GM12801 (cell line): ENCODE measurements around the gene GATA3.

Experiments used
- TF ChIP-seq, protein P1 (sequence below): IDR thresholded peaks from one replicate; pipeline ENCODE4 v1.5.1; 2011; ENCODE audit warnings: control low read depth; ENCODE audit not compliant: insufficient read length; ENCODE audit errors: extremely low read depth

GATA3 gene

DNA sequence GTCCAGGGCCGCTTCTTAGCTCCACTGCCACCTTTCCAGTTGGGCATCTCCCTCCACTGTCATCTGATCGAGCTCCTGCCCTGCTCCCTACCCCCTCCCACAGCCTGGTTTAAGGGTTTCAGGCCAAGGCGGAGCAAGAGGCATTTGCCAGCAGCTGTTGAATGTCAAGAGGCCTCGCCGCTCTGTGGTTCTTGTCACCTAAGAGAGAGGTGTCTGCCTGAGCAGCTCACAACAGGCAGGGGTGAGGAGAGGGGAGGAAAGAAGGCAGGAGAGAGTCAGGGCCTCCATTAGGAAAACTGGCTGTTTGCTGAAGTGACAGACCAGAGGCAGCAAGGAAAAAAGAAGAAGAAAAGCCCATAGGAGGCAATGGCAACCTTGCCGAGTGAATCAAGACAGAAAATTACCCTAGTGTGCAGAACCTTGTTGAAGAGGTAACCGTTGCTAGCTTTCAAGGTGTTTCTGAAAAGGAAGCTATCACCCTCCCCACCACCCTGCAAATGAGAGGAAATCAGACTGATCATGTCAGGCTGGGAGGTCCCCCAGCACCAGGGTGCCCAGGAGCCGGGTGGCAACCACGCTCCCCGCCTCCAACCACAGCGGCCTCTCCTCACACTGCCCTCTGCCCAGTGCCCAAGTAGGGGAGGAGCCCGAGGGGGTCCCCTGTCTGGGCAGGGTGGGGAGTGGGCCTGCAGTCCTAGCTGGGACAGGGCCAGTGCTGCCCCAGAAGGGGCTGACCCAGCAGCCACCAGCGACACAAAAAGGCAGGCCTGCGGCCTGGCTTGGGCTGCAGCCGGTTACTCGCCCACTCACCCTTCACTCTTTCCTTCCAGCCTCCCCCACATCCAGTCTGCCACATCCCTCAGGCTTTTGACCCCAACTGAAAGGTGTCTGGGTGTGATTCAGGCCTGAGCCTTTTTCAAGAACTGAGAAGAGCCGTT lies 7.1 kb downstream of the GATA3 start:
- TF ChIP-seq, protein P1, sequence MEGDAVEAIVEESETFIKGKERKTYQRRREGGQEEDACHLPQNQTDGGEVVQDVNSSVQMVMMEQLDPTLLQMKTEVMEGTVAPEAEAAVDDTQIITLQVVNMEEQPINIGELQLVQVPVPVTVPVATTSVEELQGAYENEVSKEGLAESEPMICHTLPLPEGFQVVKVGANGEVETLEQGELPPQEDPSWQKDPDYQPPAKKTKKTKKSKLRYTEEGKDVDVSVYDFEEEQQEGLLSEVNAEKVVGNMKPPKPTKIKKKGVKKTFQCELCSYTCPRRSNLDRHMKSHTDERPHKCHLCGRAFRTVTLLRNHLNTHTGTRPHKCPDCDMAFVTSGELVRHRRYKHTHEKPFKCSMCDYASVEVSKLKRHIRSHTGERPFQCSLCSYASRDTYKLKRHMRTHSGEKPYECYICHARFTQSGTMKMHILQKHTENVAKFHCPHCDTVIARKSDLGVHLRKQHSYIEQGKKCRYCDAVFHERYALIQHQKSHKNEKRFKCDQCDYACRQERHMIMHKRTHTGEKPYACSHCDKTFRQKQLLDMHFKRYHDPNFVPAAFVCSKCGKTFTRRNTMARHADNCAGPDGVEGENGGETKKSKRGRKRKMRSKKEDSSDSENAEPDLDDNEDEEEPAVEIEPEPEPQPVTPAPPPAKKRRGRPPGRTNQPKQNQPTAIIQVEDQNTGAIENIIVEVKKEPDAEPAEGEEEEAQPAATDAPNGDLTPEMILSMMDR: no peak

DNA sequence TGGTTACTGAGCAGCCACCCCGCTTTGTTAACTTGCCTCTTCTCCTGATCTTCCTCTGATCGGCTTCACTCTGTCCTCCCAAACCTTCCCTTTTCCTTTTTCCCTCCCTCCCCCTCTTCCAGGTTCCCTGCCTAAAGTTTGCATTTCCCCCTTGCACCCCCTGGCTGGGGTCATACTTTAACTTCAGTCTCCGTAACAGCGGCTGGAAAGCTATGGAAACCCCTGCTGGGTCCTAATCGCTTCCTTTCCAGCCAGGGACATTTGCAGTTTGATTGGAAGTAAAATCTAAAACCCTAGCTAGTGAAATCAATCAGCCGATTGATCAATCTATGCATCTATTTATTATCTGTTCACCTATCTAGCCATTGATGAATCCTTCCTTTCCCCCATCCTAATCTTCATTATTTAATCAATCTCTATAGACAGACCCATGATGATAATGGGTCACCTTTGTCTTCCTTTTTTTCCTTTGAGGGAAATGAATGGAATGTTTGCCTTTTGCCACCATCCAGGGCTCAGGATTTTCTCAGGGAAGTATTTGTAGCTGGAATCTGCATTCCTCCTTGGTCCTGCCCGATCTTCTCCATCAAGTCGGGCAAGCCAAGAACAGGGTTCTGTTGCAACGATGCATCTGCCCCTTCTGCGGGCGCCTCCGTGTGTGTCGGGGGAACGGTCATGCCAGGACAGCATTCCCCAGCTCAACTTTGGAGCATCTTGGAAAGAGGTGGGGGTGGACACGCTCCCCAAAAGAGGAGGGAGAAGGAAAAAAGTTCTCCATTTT lies 8.8 kb downstream of the GATA3 start:
- TF ChIP-seq, protein P1: no peak

DNA sequence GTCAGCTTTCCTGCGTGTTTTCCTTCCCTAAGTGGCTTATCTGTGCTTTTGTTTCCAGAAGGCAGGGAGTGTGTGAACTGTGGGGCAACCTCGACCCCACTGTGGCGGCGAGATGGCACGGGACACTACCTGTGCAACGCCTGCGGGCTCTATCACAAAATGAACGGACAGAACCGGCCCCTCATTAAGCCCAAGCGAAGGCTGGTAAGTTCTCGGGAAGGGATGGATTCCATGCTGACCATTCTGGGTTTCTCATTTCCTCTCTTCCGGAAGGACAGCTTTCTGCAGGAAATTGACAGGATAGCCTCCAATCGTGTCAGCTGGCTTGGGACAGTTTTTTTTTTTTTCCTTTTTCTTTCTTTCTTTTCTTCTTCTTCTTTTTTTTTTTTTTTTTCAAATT lies 9.4 kb downstream of the GATA3 start:
- TF ChIP-seq, protein P1: no peak

DNA sequence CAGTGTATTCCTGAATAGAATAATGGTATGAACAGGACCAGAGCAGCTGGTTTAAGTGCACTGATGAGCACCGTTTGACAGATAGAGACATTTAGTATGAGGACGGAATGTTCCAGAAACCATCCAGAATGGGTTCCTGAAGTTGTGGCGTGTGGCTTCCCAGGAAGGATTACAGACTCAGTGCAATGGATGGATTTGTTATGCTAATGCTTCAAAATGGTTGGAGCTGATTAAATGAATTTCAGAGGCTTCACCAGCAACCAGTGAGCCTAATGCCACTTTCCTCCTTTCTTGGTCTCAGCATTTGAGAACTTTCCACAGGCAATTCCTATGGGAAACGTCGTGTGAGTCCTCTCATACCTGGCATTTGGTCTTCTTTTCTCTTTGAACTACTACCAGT lies 9.9 kb downstream of the GATA3 start:
- TF ChIP-seq, protein P1: no peak

DNA sequence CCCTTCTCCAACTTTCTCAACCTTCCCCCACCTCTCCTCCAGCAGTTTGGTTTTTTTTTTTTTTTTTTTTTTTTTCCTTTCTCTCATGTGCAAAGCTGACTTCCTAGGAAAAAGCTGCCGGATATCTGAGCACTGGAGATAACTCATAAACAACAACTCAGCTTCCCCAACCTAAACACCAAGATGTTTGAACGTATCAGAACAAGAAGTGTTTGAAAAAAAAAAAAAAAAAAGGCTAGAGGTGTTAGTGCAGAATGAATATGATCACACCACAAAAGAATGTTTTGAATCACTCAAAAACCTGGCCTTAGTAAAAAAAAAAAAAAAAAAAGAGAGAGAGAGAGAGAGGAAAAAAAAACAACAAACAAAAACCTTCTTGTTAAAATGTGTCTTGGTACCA lies 11.2 kb downstream of the GATA3 start:
- TF ChIP-seq, protein P1: no peak

DNA sequence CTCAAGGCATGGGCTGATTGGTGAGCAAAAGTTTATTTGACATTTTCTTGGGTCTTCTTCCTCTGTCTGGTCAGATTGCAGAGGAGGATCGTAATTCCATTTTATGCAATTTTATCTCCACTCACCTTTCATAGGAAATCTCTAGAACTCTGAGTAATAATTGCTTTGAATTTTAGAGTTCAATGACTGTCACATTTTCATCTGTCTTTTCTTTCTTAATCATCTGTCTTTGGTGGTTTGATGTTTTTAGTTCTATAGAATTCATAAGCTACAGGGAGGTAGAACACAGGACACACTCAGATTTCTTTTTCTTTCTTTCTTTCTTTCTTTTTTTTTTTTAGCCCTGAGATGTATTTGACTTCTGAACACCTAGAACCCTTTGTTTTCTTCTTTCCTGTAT lies 11.6 kb downstream of the GATA3 start:
- TF ChIP-seq, protein P1: no peak

DNA sequence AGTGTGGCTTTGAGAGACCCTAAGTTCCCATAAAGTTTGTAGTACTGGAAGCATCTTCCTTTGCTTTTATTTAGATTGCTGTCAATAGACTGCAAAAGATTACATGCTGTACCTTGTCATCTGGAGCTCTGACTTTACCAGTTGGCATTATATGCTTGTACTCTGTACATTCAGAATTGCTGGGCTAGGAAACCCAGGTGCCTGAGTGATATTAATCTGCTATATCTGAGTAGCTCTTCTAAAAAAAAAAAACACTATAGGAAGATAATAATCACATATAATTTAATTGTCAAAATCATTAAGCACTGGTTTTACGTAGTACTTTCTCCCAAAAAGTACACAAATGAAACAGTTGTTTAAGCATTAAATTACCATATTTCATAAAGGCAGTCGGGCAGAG lies 12.3 kb downstream of the GATA3 start:
- TF ChIP-seq, protein P1: no peak
